ENCODE measurements around the gene CTH.

CTH gene

GRCh38 chr1:70392626-70393025, 18.4 kb upstream of the CTH start:
- no peak overlapping the region for H3K4me3 ChIP-seq (replicated peaks; ENCODE audit: low read depth, low read length)
- DNase-seq (ENCODE audit: extremely low read depth, low read depth) = no peak
- TF ChIP-seq, protein P1, sequence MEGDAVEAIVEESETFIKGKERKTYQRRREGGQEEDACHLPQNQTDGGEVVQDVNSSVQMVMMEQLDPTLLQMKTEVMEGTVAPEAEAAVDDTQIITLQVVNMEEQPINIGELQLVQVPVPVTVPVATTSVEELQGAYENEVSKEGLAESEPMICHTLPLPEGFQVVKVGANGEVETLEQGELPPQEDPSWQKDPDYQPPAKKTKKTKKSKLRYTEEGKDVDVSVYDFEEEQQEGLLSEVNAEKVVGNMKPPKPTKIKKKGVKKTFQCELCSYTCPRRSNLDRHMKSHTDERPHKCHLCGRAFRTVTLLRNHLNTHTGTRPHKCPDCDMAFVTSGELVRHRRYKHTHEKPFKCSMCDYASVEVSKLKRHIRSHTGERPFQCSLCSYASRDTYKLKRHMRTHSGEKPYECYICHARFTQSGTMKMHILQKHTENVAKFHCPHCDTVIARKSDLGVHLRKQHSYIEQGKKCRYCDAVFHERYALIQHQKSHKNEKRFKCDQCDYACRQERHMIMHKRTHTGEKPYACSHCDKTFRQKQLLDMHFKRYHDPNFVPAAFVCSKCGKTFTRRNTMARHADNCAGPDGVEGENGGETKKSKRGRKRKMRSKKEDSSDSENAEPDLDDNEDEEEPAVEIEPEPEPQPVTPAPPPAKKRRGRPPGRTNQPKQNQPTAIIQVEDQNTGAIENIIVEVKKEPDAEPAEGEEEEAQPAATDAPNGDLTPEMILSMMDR (IDR thresholded peaks at IDR 0.05; ENCODE audit: low read depth, low read length, missing control alignments) = no peak

DNA sequence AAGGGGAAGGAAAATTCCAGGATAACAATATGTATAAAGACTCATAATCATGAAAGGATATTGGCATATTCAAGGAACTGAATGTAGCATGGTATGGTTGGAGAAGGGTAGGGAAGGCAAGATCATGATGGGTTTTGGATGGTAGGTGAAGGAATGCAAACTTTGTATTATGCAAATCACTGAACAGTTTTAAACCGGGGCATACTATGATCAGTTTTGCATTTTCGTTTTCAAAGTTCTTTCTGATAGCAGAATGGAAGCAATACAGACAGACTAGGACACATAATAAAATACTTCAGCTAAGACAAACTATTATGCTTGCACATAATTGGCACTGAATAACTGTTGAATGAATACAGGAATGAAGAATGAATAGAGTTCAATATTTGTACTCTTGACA, 14.5 kb upstream of the CTH start:
- no peak overlapping the region for H3K4me3 ChIP-seq (replicated peaks; ENCODE audit: low read depth, low read length)
- TF ChIP-seq, protein P1 (IDR thresholded peaks at IDR 0.05; ENCODE audit: low read depth, low read length, missing control alignments) = no peak
- DNase-seq (ENCODE audit: extremely low read depth, low read depth) = no peak

GRCh38 chr1:70397013-70397412, 14.1 kb upstream of the CTH start:
- no peak for DNase-seq (ENCODE audit: extremely low read depth, low read depth)
- no peak overlapping the region for H3K4me3 ChIP-seq (replicated peaks; ENCODE audit: low read depth, low read length)
- TF ChIP-seq, protein P1 (IDR thresholded peaks at IDR 0.05; ENCODE audit: low read depth, low read length, missing control alignments) = no peak

DNA sequence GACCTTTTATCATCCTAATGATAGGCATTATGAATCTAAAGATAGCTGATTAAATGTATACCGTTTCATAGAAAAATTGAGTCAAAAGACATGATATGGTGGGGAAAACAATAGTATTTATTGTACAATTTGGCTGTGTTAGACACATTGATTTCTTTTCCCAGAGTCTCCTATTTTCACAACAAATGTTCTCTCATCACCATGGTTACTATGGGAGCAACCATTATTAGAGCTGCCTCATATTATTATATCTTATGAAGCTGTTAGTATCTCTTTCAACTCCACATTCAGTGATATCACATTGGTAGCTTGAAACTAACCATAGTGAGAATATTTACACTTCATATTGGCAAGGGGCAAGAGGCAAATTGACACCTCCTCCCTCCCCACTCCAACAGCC, 10.7 kb upstream of the CTH start:
- no peak overlapping the region for H3K4me3 ChIP-seq (replicated peaks; ENCODE audit: low read depth, low read length)
- DNase-seq (ENCODE audit: extremely low read depth, low read depth) = no peak
- TF ChIP-seq, protein P1 (IDR thresholded peaks at IDR 0.05; ENCODE audit: low read depth, low read length, missing control alignments) = no peak

- no peak overlapping the region for H3K4me3 ChIP-seq (replicated peaks; ENCODE audit: low read depth, low read length)
- DNase-seq (ENCODE audit: extremely low read depth, low read depth) = no peak
Measured at GRCh38 chr1:70401974-70402373, 9.1 kb upstream of the CTH start.

DNA sequence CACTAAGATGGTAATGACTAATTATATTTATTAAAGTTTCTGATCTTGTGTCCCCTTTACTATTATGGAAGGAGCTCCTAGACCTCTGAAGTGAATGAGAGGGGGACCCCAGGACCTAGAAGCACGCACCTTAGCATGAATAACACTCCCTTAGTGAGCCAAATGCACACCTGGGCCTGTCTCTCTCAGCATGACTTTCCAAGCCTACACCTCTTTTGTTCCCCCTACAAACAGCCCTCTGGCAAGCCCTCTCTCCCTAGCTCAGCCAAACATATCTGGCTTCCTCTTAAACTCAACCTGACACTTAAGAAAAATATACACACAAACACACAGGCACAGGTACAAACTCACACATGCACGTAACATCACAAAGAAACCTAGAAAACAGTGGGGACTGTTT, 7.3 kb upstream of the CTH start:
- TF ChIP-seq, protein P1 (IDR thresholded peaks at IDR 0.05; ENCODE audit: low read depth, low read length, missing control alignments) = no peak
- H3K4me3 ChIP-seq (replicated peaks; ENCODE audit: low read depth, low read length) = no peak overlapping the region

More at GRCh38 chr1:70401974-70402373, 9.1 kb upstream of the CTH start:
- TF ChIP-seq, protein P1 (IDR thresholded peaks at IDR 0.05; ENCODE audit: low read depth, low read length, missing control alignments) = no peak

GRCh38 chr1:70405780-70406416, 5.2 kb upstream of the CTH start:
- no peak overlapping the region for H3K4me3 ChIP-seq (replicated peaks; ENCODE audit: low read depth, low read length)
- TF ChIP-seq, protein P1 (IDR thresholded peaks at IDR 0.05; ENCODE audit: low read depth, low read length, missing control alignments) = no peak
- no peak for DNase-seq (ENCODE audit: extremely low read depth, low read depth)

More for the DNA sequence above, 7.3 kb upstream of the CTH start:
- DNase-seq (ENCODE audit: extremely low read depth, low read depth) = no peak
